Smooth muscle cell (in vitro differentiated cells): Measurements from ENCODE around the gene NDUFAF8. TPM values are rescaled to one million over a fixed set of nuclear protein-coding genes. Genes with fewer than 3 reads are reported as not detected.

Experiments used
- DNase-seq: peaks from one replicate; lab custom pipeline; 2025; ENCODE audit not compliant: unreplicated experiment; lab: John Stamatoyannopoulos, UW
- H2AFZ ChIP-seq: fragments of 200-600 bp; sonication (generic); 2 replicates; pipeline ENCODE4 v1.6.0; 2016; ENCODE audit warnings: antibody characterized with exemption, low read depth, mild to moderate bottlenecking
- H3F3A ChIP-seq: fragments of 200-600 bp; sonication (generic); 2 replicates; pipeline ENCODE4 v1.6.0; 2017; ENCODE audit warnings: antibody characterized with exemption, low read depth
- H3K27ac ChIP-seq: fragments of 200-600 bp; sonication (generic); 2 replicates; pipeline ENCODE4 v1.5.1; 2016; ENCODE audit warnings: low read depth, mild to moderate bottlenecking
- H3K27me3 ChIP-seq: fragments of 200-600 bp; sonication (generic); 2 replicates; pipeline ENCODE4 v1.6.1; 2016; ENCODE audit warnings: low read depth, mild to moderate bottlenecking
- H3K36me3 ChIP-seq: fragments of 200-600 bp; sonication (generic); 2 replicates; pipeline ENCODE4 v1.5.1; 2016; ENCODE audit warnings: low read depth
- H3K4me1 ChIP-seq: fragments of 200-600 bp; sonication (generic); 2 replicates; pipeline ENCODE4 v1.5.1; 2016; ENCODE audit warnings: low read depth
- H3K4me2 ChIP-seq: fragments of 200-600 bp; sonication (generic); 2 replicates; pipeline ENCODE4 v1.6.0; 2016; ENCODE audit warnings: mild to moderate bottlenecking
- H3K4me3 ChIP-seq: fragments of 200-600 bp; sonication (generic); 2 replicates; pipeline ENCODE4 v1.5.1; 2016; ENCODE audit warnings: mild to moderate bottlenecking
- H3K79me2 ChIP-seq: fragments of 200-600 bp; sonication (generic); 2 replicates; pipeline ENCODE4 v1.6.0; 2016; ENCODE audit warnings: low read depth, mild to moderate bottlenecking
- H3K9ac ChIP-seq: fragments of 200-600 bp; sonication (generic); 2 replicates; pipeline ENCODE4 v1.6.0; 2016; ENCODE audit warnings: low read depth
- H3K9me3 ChIP-seq: fragments of 200-600 bp; sonication (generic); replicated peaks from 2 replicates; pipeline ENCODE4 v1.5.1; 2016; ENCODE audit warnings: low read depth
- H4K20me1 ChIP-seq: fragments of 200-600 bp; sonication (generic); 2 replicates; pipeline ENCODE4 v1.6.0; 2016; ENCODE audit warnings: low read depth
- WGBS: methylation state at CpG from one replicate; pipeline ENCODE4 v1.1.7; 2016; ENCODE audit warnings: low lambda C conversion rate; 5-methylcytosine and 5-hydroxymethylcytosine counted together
- polyA plus RNA-seq: library from polyadenylated mRNA; unstranded; fragments of >200 nt; fragmentation: Nextera tagmentation; extraction: Ambion mirVana; gene quantifications from 2 replicates; pipeline ENCODE4 v1.2.1, GENCODE V29; 2016
- total RNA-seq: library from RNA; depleted of rRNA; stranded (reverse); fragments of >200 nt; gene quantifications from 2 replicates; pipeline ENCODE4 v1.2.3, GENCODE V29; 2014
- TF ChIP-seq, protein P1 (sequence below): fragments of 200-600 bp; sonication (generic); IDR thresholded peaks from 2 replicates; pipeline ENCODE4 v1.5.1; 2017; ENCODE audit warnings: borderline replicate concordance, mild to moderate bottlenecking, antibody characterized with exemption; ENCODE audit not compliant: insufficient read depth, poor library complexity, severe bottlenecking

Gene NDUFAF8
- total and polyA plus RNA-seq, 2 experiments from 2014 or later, result 60.6 to 111 TPM

GRCh38 chr17:81240761-81241160 lies 1.6 kb downstream of the NDUFAF8 start:
- Histone ChIP-seq H2AFZ (no peak overlapping the region), H3K9me3 (no peaks in the 10 kb centered on the region), H3K4me3 (no peak overlapping the region), H3K79me2 (peaks cover 36% of the 10 kb centered on the region), H4K20me1 (peaks cover 31% of the 10 kb centered on the region), H3K4me1 (peaks cover 7% of the 10 kb centered on the region), H3K4me2 (peak overlapping the region; percentile 93), H3K36me3 (no peaks in the 10 kb centered on the region), H3K27me3 (no peaks in the 10 kb centered on the region), H3K9ac (no peak overlapping the region), H3K27ac (no peak overlapping the region), H3F3A (peaks cover 6% of the 10 kb centered on the region)
- 96% methylated on average over 8 of the region's 8 CpGs for WGBS
- TF ChIP-seq, protein P1, sequence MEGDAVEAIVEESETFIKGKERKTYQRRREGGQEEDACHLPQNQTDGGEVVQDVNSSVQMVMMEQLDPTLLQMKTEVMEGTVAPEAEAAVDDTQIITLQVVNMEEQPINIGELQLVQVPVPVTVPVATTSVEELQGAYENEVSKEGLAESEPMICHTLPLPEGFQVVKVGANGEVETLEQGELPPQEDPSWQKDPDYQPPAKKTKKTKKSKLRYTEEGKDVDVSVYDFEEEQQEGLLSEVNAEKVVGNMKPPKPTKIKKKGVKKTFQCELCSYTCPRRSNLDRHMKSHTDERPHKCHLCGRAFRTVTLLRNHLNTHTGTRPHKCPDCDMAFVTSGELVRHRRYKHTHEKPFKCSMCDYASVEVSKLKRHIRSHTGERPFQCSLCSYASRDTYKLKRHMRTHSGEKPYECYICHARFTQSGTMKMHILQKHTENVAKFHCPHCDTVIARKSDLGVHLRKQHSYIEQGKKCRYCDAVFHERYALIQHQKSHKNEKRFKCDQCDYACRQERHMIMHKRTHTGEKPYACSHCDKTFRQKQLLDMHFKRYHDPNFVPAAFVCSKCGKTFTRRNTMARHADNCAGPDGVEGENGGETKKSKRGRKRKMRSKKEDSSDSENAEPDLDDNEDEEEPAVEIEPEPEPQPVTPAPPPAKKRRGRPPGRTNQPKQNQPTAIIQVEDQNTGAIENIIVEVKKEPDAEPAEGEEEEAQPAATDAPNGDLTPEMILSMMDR, result no peak
- no peak for DNase-seq

DNA sequence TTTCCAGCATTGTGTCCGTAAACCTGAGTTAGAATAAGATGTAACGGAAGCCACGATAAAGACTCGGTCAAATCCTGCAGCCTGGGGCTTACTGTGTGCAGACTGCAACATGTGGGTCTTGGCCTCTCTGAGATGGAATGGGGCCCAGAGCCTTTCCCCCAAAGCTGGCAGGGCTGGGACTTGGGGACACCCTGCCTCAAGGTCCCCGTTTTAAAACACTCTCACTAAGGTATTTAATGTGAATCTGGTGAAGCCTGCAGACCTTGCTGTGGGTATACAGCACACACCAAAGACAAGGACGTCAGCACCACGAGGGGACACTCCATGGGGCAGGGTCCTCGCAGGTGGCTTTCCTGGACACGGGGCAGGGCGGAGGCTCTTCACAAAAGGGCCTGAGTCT lies 2.1 kb downstream of the NDUFAF8 start:
- H3K36me3 ChIP-seq, result no peaks in the 10 kb centered on the region
- H3K27ac ChIP-seq, result no peak overlapping the region
- H3K4me1 ChIP-seq, result peaks cover 7% of the 10 kb centered on the region
- peaks cover 36% of the 10 kb centered on the region for H3K79me2 ChIP-seq
- TF ChIP-seq, protein P1, result no peak
- peaks cover 27% of the 10 kb centered on the region for H4K20me1 ChIP-seq
- no peak overlapping the region for H3K9ac ChIP-seq
- no peaks in the 10 kb centered on the region for H3K9me3 ChIP-seq
- no peaks in the 10 kb centered on the region for H3K27me3 ChIP-seq
- H3F3A ChIP-seq, result peaks cover 6% of the 10 kb centered on the region
- H2AFZ ChIP-seq, result no peak overlapping the region
- WGBS, result 96% methylated on average over 10 of the region's 10 CpGs
- DNase-seq, result no peak
- no peak overlapping the region for H3K4me2 ChIP-seq
- H3K4me3 ChIP-seq, result no peak overlapping the region

- no peaks in the 10 kb centered on the region for H3K27me3 ChIP-seq
- WGBS, result 60% methylated on average over 22 of the region's 26 CpGs
- DNase-seq, result peak; percentile 11
- peaks cover 6% of the 10 kb centered on the region for H3F3A ChIP-seq
- peaks cover 35% of the 10 kb centered on the region for H3K79me2 ChIP-seq
- H3K9me3 ChIP-seq, result no peaks in the 10 kb centered on the region
- H3K4me3 ChIP-seq, result no peak overlapping the region
- H3K36me3 ChIP-seq, result no peaks in the 10 kb centered on the region
- H3K4me1 ChIP-seq, result peaks cover 7% of the 10 kb centered on the region
- H3K4me2 ChIP-seq, result no peak overlapping the region
- no peak overlapping the region for H3K9ac ChIP-seq
- TF ChIP-seq, protein P1, result peak; percentile 77
- H2AFZ ChIP-seq, result no peak overlapping the region
- peaks cover 21% of the 10 kb centered on the region for H4K20me1 ChIP-seq
- no peak overlapping the region for H3K27ac ChIP-seq
These were observed 2.7 kb downstream of the NDUFAF8 start for GRCh38 chr17:81241648-81242420.
